H1 (cell line): ENCODE results near the gene CBX4. TPM values are rescaled to one million over a fixed set of nuclear protein-coding genes. Genes with fewer than 3 reads are reported as not detected.

Experiments
- CTCF ChIA-PET: fragments of 300-600 bp; sonication (Branson Sonifier 250); formaldehyde crosslinking; loops from one replicate; lab custom pipeline; 2021; ENCODE audit not compliant: partially characterized antibody; lab: Charles Lee
- POLR2A ChIA-PET: fragments of 300-600 bp; sonication (Branson Sonifier 250); formaldehyde crosslinking; loops from one replicate; lab custom pipeline; 2021; ENCODE audit warnings: inconsistent platforms; ENCODE audit not compliant: partially characterized antibody; lab: Charles Lee
- DNase-seq, 2 experiments: peaks; one replicate each; pipeline versions ENCODE4 v3.0.0 to v3.0.0-alpha.2; 2010 to 2022; ENCODE audit warnings: low spot score in 2 of 2, low read depth in 1 of 2, mixed read lengths in 1 of 2
- FAIRE-seq: peaks from 2 replicates; lab custom pipeline; 2011; peaks lifted over from hg19 to GRCh38; lab: Jason Lieb, UNC
- H2AFZ ChIP-seq: 2 replicates; pipeline ENCODE4 v1.8.1; 2012; ENCODE audit warnings: low read length, inconsistent platforms
- H2AK5ac ChIP-seq: 2 replicates; pipeline ENCODE4 v1.6.1; 2013; ENCODE audit warnings: low read depth, low read length
- H2BK120ac ChIP-seq: replicated peaks from 2 replicates; pipeline ENCODE3; 2013; ENCODE audit warnings: low read depth, low read length, inconsistent platforms
- H2BK12ac ChIP-seq: 2 replicates; pipeline ENCODE4 v1.6.1; 2013; ENCODE audit warnings: low read depth, low read length
- H2BK15ac ChIP-seq: 2 replicates; pipeline ENCODE4 v1.6.1; 2013; ENCODE audit warnings: low read length
- H2BK20ac ChIP-seq: 2 replicates; pipeline ENCODE4 v1.6.1; 2013; ENCODE audit warnings: low read length
- H2BK5ac ChIP-seq: 2 replicates; pipeline ENCODE4 v1.6.1; 2013; ENCODE audit warnings: low read depth, low read length
- H3K14ac ChIP-seq: 2 replicates; pipeline ENCODE4 v1.6.1; 2013; ENCODE audit warnings: inconsistent platforms; ENCODE audit not compliant: insufficient read length
- H3K18ac ChIP-seq: 2 replicates; pipeline ENCODE4 v1.6.1; 2013; ENCODE audit warnings: low read length; ENCODE audit errors: extremely low read depth
- H3K23ac ChIP-seq: 2 replicates; pipeline ENCODE4 v1.6.1; 2013; ENCODE audit warnings: inconsistent platforms; ENCODE audit not compliant: insufficient read length
- H3K23me2 ChIP-seq: 2 replicates; pipeline ENCODE4 v1.6.1; 2013; ENCODE audit warnings: low read depth, low read length
- H3K27ac ChIP-seq: 2 replicates; pipeline ENCODE4 v1.6.1; 2011; ENCODE audit warnings: low read depth, low read length, inconsistent platforms
- H3K27me3 ChIP-seq, 4 experiments: replicated peaks in 1 of 4; 1 replicate in 1 of 4; 2 replicates in 3 of 4; pipeline versions ENCODE4 v1.6.1 to v1.8.1; 2011 to 2013; ENCODE audit warnings: low read length in 3 of 4, mild to moderate bottlenecking in 3 of 4, inconsistent platforms in 2 of 4, mixed read lengths in 2 of 4, moderate library complexity in 1 of 4; ENCODE audit not compliant: control insufficient read depth in 3 of 4, insufficient read depth in 3 of 4; ENCODE audit errors: extremely low read depth in 1 of 4
- H3K36me3 ChIP-seq, 4 experiments: 2 replicates each; pipeline versions ENCODE4 v1.6.1 to v1.8.1; 2011 to 2013; ENCODE audit warnings: mild to moderate bottlenecking in 4 of 4, low read length in 3 of 4, moderate library complexity in 2 of 4, control low read depth in 1 of 4, inconsistent platforms in 1 of 4; ENCODE audit not compliant: insufficient read depth in 4 of 4, control insufficient read depth in 2 of 4
- H3K4ac ChIP-seq: replicated peaks from 2 replicates; pipeline ENCODE3; 2013; ENCODE audit warnings: low read length, low read depth, mixed read lengths, inconsistent platforms; ENCODE audit not compliant: insufficient read length
- H3K4me1 ChIP-seq, 4 experiments: replicated peaks in 1 of 4; 1 replicate in 1 of 4; 2 replicates in 3 of 4; pipeline versions ENCODE4 v1.6.1 to v1.8.1; 2011 to 2013; ENCODE audit warnings: low read length in 3 of 4, inconsistent platforms in 2 of 4, mixed read lengths in 1 of 4; ENCODE audit not compliant: insufficient read depth in 4 of 4, control insufficient read depth in 3 of 4
- H3K4me2 ChIP-seq, 2 experiments: 2 replicates each; pipeline versions ENCODE4 v1.6.1 to v1.8.1; 2011 to 2013; ENCODE audit warnings: low read depth in 2 of 2, low read length in 2 of 2, control low read depth in 1 of 2, inconsistent platforms in 1 of 2, mild to moderate bottlenecking in 1 of 2; ENCODE audit not compliant: insufficient read depth in 1 of 2
- H3K4me3 ChIP-seq, 4 experiments: fragments of 200-600, 300-600 bp in 1 of 4; sonication (generic), shearing (Covaris generic), sonication (Bioruptor Twin) in 1 of 4; 2 replicates each; pipeline versions ENCODE4 v1.5.1 to v1.8.1; 2011 to 2016; ENCODE audit warnings: low read length in 4 of 4, low read depth in 3 of 4, control low read depth in 2 of 4, inconsistent platforms in 2 of 4, mild to moderate bottlenecking in 2 of 4, mixed read lengths in 1 of 4, moderate library complexity in 1 of 4; ENCODE audit not compliant: insufficient read depth in 2 of 4; ENCODE audit errors: extremely low read depth in 1 of 4
- H3K56ac ChIP-seq: replicated peaks from 2 replicates; pipeline ENCODE3; 2013; ENCODE audit warnings: low read depth, mild to moderate bottlenecking, mixed read lengths, low read length, inconsistent platforms; ENCODE audit not compliant: insufficient read length
- H3K79me1 ChIP-seq: 2 replicates; pipeline ENCODE4 v1.6.1; 2013; ENCODE audit warnings: low read depth, low read length, control low read depth
- H3K79me2 ChIP-seq, 2 experiments: 2 replicates each; pipeline versions ENCODE4 v1.6.1 to v1.8.1; 2012 to 2013; ENCODE audit warnings: low read length in 2 of 2, mild to moderate bottlenecking in 2 of 2, inconsistent platforms in 1 of 2; ENCODE audit not compliant: insufficient read depth in 2 of 2, control insufficient read depth in 1 of 2
- H3K9ac ChIP-seq, 4 experiments: replicated peaks in 1 of 4; 1 replicate in 1 of 4; 2 replicates in 3 of 4; pipeline versions ENCODE4 v1.6.1 to v1.8.1; 2011 to 2013; ENCODE audit warnings: low read depth in 3 of 4, low read length in 3 of 4, control low read depth in 2 of 4, mild to moderate bottlenecking in 2 of 4, moderate library complexity in 2 of 4, inconsistent platforms in 1 of 4; ENCODE audit errors: extremely low read depth in 1 of 4
- H3K9me3 ChIP-seq, 2 experiments: 2 replicates each; pipeline versions ENCODE4 v1.6.1 to v1.8.1; 2012 to 2013; ENCODE audit warnings: mild to moderate bottlenecking in 2 of 2, moderate library complexity in 2 of 2, control low read depth in 1 of 2, inconsistent platforms in 1 of 2, low read depth in 1 of 2, low read length in 1 of 2, mixed read lengths in 1 of 2; ENCODE audit not compliant: insufficient read depth in 2 of 2
- H4K20me1 ChIP-seq, 2 experiments: replicated peaks in 1 of 2; 2 replicates each; pipeline versions ENCODE3 to v1.8.1; 2011 to 2013; ENCODE audit warnings: inconsistent platforms in 2 of 2, low read length in 2 of 2, mild to moderate bottlenecking in 1 of 2; ENCODE audit not compliant: insufficient read depth in 2 of 2, control insufficient read depth in 1 of 2
- H4K5ac ChIP-seq: 2 replicates; pipeline ENCODE4 v1.6.1; 2013; ENCODE audit warnings: low read length, low read depth, mixed read lengths, inconsistent platforms; ENCODE audit not compliant: insufficient read length
- H4K8ac ChIP-seq: 2 replicates; pipeline ENCODE4 v1.8.0; 2013; ENCODE audit warnings: mild to moderate bottlenecking, moderate library complexity, low read length, inconsistent platforms; ENCODE audit not compliant: insufficient read depth; ENCODE audit errors: extremely low read depth
- H4K91ac ChIP-seq: replicated peaks from 2 replicates; pipeline ENCODE3; 2013; ENCODE audit warnings: low read length, mixed read lengths, inconsistent platforms; ENCODE audit not compliant: insufficient read length
- BACH1 ChIP-seq: IDR thresholded peaks from 2 replicates; pipeline ENCODE4 v1.6.1; 2012; ENCODE audit warnings: low read length, improper control_type of control experiment
- CTBP2 ChIP-seq: IDR thresholded peaks from 2 replicates; pipeline ENCODE4 v1.7.0; 2011; ENCODE audit warnings: borderline replicate concordance, mild to moderate bottlenecking, moderate library complexity, mixed read lengths, low read length; ENCODE audit not compliant: insufficient read depth, insufficient read length
- EZH2 ChIP-seq: fragments of 200-600 bp; sonication (generic); IDR thresholded peaks from 2 replicates; pipeline ENCODE4 v1.7.1; 2012; ENCODE audit warnings: low read depth, mild to moderate bottlenecking, moderate library complexity, low read length, inconsistent platforms; ENCODE audit not compliant: severe bottlenecking
- GTF2F1 ChIP-seq: IDR thresholded peaks from 2 replicates; pipeline ENCODE4 v1.6.1; 2012; ENCODE audit warnings: low read depth, low read length, improper control_type of control experiment, borderline replicate concordance
- NRF1 ChIP-seq: IDR thresholded peaks from 2 replicates; pipeline ENCODE4 v1.6.1; 2011; ENCODE audit warnings: mild to moderate bottlenecking, low read depth, low read length, improper control_type of control experiment
- RBBP5 ChIP-seq: IDR thresholded peaks from 2 replicates; pipeline ENCODE4 v1.7.1; 2012; ENCODE audit warnings: low read depth, mild to moderate bottlenecking, inconsistent platforms, low read length, moderate library complexity, borderline replicate concordance
- RNF2 ChIP-seq: fragments of 200-900, 300-1000 bp; sonication (generic); IDR thresholded peaks from 2 replicates; pipeline ENCODE4 v1.7.1; 2016; ENCODE audit warnings: borderline replicate concordance, low read depth, mild to moderate bottlenecking, antibody characterized with exemption, low read length; ENCODE audit not compliant: poor library complexity, severe bottlenecking; ENCODE audit errors: missing control alignments
- SIRT6 ChIP-seq: IDR thresholded peaks from one replicate; pipeline ENCODE4 v1.7.1; 2012; ENCODE audit warnings: low read length, inconsistent platforms
- SP4 ChIP-seq: IDR thresholded peaks from 2 replicates; pipeline ENCODE4 v1.6.1; 2012; ENCODE audit warnings: low read length, inconsistent platforms
- TAF7 ChIP-seq: optimal IDR thresholded peaks from 2 replicates; pipeline ENCODE3; 2011; ENCODE audit warnings: low read depth, mild to moderate bottlenecking, inconsistent platforms, low read length, moderate library complexity, borderline replicate concordance
- TBP ChIP-seq: IDR thresholded peaks from 2 replicates; pipeline ENCODE4 v1.6.1; 2011; ENCODE audit warnings: low read depth, low read length, improper control_type of control experiment
- YY1 ChIP-seq: IDR thresholded peaks from 2 replicates; pipeline ENCODE4 v1.6.1; 2011; ENCODE audit warnings: low read depth, mild to moderate bottlenecking, low read length
- ZNF274 ChIP-seq: IDR thresholded peaks from 2 replicates; pipeline ENCODE4 v1.7.0; 2012; ENCODE audit warnings: low read length, borderline replicate concordance; ENCODE audit errors: extremely low read depth
- WGBS, 2 experiments: shearing (Covaris generic) in 1 of 2; methylation state at CpG; one replicate each; pipeline versions ENCODE4 v1.1.6 to v1.1.7; 2013 to 2015; ENCODE audit warnings: low lambda C conversion rate in 2 of 2, mixed read lengths in 2 of 2, inconsistent platforms in 1 of 2, low coverage in 1 of 2, missing lambda C conversion rate in 1 of 2; ENCODE audit not compliant: insufficient replicate concordance in 2 of 2, insufficient coverage in 1 of 2, insufficient read length in 1 of 2; ENCODE audit errors: extremely low coverage in 1 of 2, missing lambda C conversion rate in 1 of 2; 5-methylcytosine and 5-hydroxymethylcytosine counted together
- polyA plus RNA-seq, 7 experiments: library from polyadenylated mRNA; depleted of rRNA in 3 of 7; stranded (reverse) in 5 of 7; unstranded in 2 of 7; fragments of >200 nt in 5 of 7; fragments of 200-250 nt in 2 of 7; gene quantifications; 1 replicate in 5 of 7; 2 replicates in 1 of 7; 4 replicates in 1 of 7; pipeline versions ENCODE4 v1.2.1 to v1.2.3, GENCODE V29; 2011 to 2013; ENCODE audit warnings: missing spikeins in 2 of 7, mixed read lengths in 2 of 7
- total RNA-seq: library from RNA; stranded (reverse); fragmentation: NEBNext Ultra II Directional; extraction: Animal tissue kit (Norgen Biotek cat#: 25700); gene quantifications from 2 replicates; pipeline ENCODE4 v1.2.1, GENCODE V29; 2021

CBX4 gene
- total and polyA plus RNA-seq, 2 of the 8 experiments (the other 6 are each of a cell fraction or from before 2014, with no cell fraction given) = 1.8 to 4.0 TPM

DNA sequence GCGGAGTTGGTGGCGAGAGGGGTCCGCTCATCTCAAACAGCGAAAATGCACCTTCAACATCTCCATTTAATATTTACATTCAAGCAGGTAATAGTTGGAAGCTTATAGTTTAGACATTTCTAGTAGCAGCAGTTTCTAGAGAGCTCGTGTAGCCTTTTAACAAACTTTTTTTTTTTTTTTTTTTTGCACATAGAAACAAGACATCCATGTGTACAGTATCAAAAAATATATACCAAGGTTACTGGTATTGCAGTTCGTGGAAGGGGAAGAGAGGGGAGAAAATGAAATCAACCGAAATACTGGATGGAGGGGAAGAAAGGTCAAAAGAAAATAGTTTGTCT lies 6.2 kb downstream of the CBX4 start:
- ChIA-PET CTCF (interaction anchor here (1.0 to 24.7 kb wide), 9 partner anchors 9 to 121 kb away, joined by 3 to 576 read pairs (median 10); partner anchors contain the start of gene CBX8), POLR2A (interaction anchor here (1.7 to 15.2 kb wide), 3 partner anchors 9 to 43 kb away, joined by 6 to 374 read pairs (median 17); no protein-coding TSS in a partner anchor)
- no peak overlapping the region for H2BK5ac ChIP-seq
- WGBS, 2 experiments = 7% methylated on average over 7 of the region's 7 CpGs; no CpG with 5 or more reads in 1 of the 2 experiments
- peaks cover 7 to 13% of the 10 kb centered on the region in 2 experiments for H4K20me1 ChIP-seq
- no peak for TF ChIP-seq RBBP5
- TF ChIP-seq YY1 = no peak
- no peak for TF ChIP-seq RNF2
- TF ChIP-seq CTBP2 = no peak
- no peak for TF ChIP-seq SP4
- no peak for TF ChIP-seq SIRT6
- no peak for TF ChIP-seq ZNF274
- no peak for TF ChIP-seq NRF1
- TF ChIP-seq GTF2F1 = no peak
- TF ChIP-seq TAF7 = no peak
- TF ChIP-seq TBP = no peak
- no peak for TF ChIP-seq BACH1
- TF ChIP-seq EZH2 = no peak
- H3K56ac ChIP-seq = no peak overlapping the region
- H2AK5ac ChIP-seq = no peak overlapping the region
- H3K4ac ChIP-seq = no peak overlapping the region
- H3K18ac ChIP-seq = no peak overlapping the region
- H4K91ac ChIP-seq = no peak overlapping the region
- no peak overlapping the region for H4K8ac ChIP-seq
- H2BK20ac ChIP-seq = no peak overlapping the region
- no peak for FAIRE-seq
- H2BK12ac ChIP-seq = no peak overlapping the region
- no peak overlapping the region for H2BK120ac ChIP-seq
- H4K5ac ChIP-seq = no peak overlapping the region
- H2AFZ ChIP-seq = no peak overlapping the region
- peak overlapping the region; percentile 76 to 82; a peak in 3 of 4 replicates for H3K4me2 ChIP-seq
- no peak overlapping the region for H3K14ac ChIP-seq
- peak overlapping the region in 1 of 4 experiments; percentile 59; a peak in 2 of 8 replicates for H3K4me3 ChIP-seq
- no peak overlapping the region for H3K9ac ChIP-seq
- H3K27ac ChIP-seq = no peak overlapping the region
- peaks cover 6 to 53% (median 35%) of the 10 kb centered on the region in 4 experiments for H3K4me1 ChIP-seq
- H3K23ac ChIP-seq = no peak overlapping the region
- H2BK15ac ChIP-seq = no peak overlapping the region
- DNase-seq = no peak
- H3K79me2 ChIP-seq = no peaks in the 10 kb centered on the region
- no peaks in the 10 kb centered on the region for H3K9me3 ChIP-seq
- H3K79me1 ChIP-seq = no peaks in the 10 kb centered on the region
- peaks cover 0 to 4% (median 0%) of the 10 kb centered on the region in 4 experiments; a peak in 1 of 8 replicates for H3K36me3 ChIP-seq
- H3K27me3 ChIP-seq = peaks cover 61 to 97% (median 94%) of the 10 kb centered on the region in 4 experiments
- H3K23me2 ChIP-seq = peaks cover 15% of the 10 kb centered on the region; the same call in 1 of the 2 replicates
